ENCODE results near the gene ZNF366.

Gene ZNF366

GRCh38 chr5:72489536-72489935, 17.7 kb downstream of the ZNF366 start:
- no peak for DNase-seq

- peak in 3 of 4 experiments; percentile 47 to 71 (median 70) for DNase-seq
Measured at GRCh38 chr5:72488756-72489155, 18.5 kb downstream of the ZNF366 start.

- DNase-seq = no peak
Measured at GRCh38 chr5:72487177-72487576, 20.0 kb downstream of the ZNF366 start.

- no peak for DNase-seq
Measured at GRCh38 chr5:72486371-72486770, 20.8 kb downstream of the ZNF366 start.

GRCh38 chr5:72485430-72485974, 21.7 kb downstream of the ZNF366 start:
- peak in 1 of 4 experiments; percentile 43 for DNase-seq

- no peak for DNase-seq
Measured at GRCh38 chr5:72482046-72482445, 25.2 kb downstream of the ZNF366 start.

- peak in 3 of 4 experiments; percentile 26 to 41 (median 37) for DNase-seq
Measured at GRCh38 chr5:72480841-72481240, 26.4 kb downstream of the ZNF366 start.

GRCh38 chr5:72479921-72480320, 27.3 kb downstream of the ZNF366 start:
- no peak for DNase-seq

GRCh38 chr5:72478684-72479083, 28.5 kb downstream of the ZNF366 start:
- peak in 1 of 4 experiments; percentile 29 for DNase-seq

- DNase-seq = no peak
Measured at GRCh38 chr5:72478276-72478675, 28.9 kb downstream of the ZNF366 start.

- peak in 1 of 4 experiments; percentile 13 for DNase-seq
Measured at GRCh38 chr5:72477644-72478043, 29.6 kb downstream of the ZNF366 start.

GRCh38 chr5:72477176-72477575, 30.0 kb downstream of the ZNF366 start:
- DNase-seq = no peak

- DNase-seq = peak; percentile 25 to 71 (median 55)
Measured at GRCh38 chr5:72476721-72477120, 30.5 kb downstream of the ZNF366 start.

- peak; percentile 48 to 81 (median 70) for DNase-seq
Measured at GRCh38 chr5:72476275-72476674, 30.9 kb downstream of the ZNF366 start.

- DNase-seq = no peak
Measured at GRCh38 chr5:72474516-72474915, 32.7 kb downstream of the ZNF366 start.

GRCh38 chr5:72474046-72474500, 33.1 kb downstream of the ZNF366 start:
- no peak for DNase-seq

- peak; percentile 83 to 94 (median 90) for DNase-seq
Measured at GRCh38 chr5:72472666-72473422, 34.4 kb downstream of the ZNF366 start.

GRCh38 chr5:72472031-72472430, 35.2 kb downstream of the ZNF366 start:
- peak in 2 of 4 experiments; percentile 55 to 64 for DNase-seq

- no peak for DNase-seq
Measured at GRCh38 chr5:72470826-72471225, 36.4 kb downstream of the ZNF366 start.

GRCh38 chr5:72468606-72469005, 38.6 kb downstream of the ZNF366 start:
- peak in 3 of 4 experiments; percentile 28 to 73 (median 55) for DNase-seq

- peak; percentile 64 to 88 (median 78) for DNase-seq
Measured at GRCh38 chr5:72468024-72468423, 39.2 kb downstream of the ZNF366 start.

- DNase-seq = no peak
Measured at GRCh38 chr5:72467461-72467860, 39.7 kb downstream of the ZNF366 start.

GRCh38 chr5:72465601-72466563, 41.3 kb downstream of the ZNF366 start:
- DNase-seq = peak; percentile 57 to 72 (median 64)
